Activated naive CD8-positive, alpha-beta T cell treated with anti-CD3 and anti-CD28 coated beads, Interleukin-2, amount 10 ng/mL, durations not matched to agents 7 days and 5 days (primary cell): ENCODE results near the gene CCDC171. TPM values are rescaled to one million over a fixed set of nuclear protein-coding genes. Genes with fewer than 3 reads are reported as not detected.
"Not testable (repeated sequence)": the region's sequence is repeated elsewhere in the genome, so short reads cannot be mapped to it uniquely, and the experiment has no call there.

ENCODE experiments used
- ATAC-seq: fragments of 150-1000 bp; cut with Tn5 transposase; one replicate; pipeline ENCODE4 v1.10.0; 2021; ENCODE audit warnings: low read depth, moderate library complexity
- POLR2A ChIA-PET: fragments of 350-600 bp; sonication (Branson Sonifier 250); formaldehyde crosslinking; loops from one replicate; lab custom pipeline; 2021; ENCODE audit warnings: antibody characterized with exemption; lab: Charles Lee
- DNase-seq: peaks from one replicate; pipeline ENCODE4 v3.0.0; 2021
- H3K27ac Mint-ChIP-seq: one replicate; pipeline ENCODE4 v1.8.0; 2022; ENCODE audit warnings: mild to moderate bottlenecking, mixed read lengths
- H3K27me3 Mint-ChIP-seq: one replicate; pipeline ENCODE4 v1.8.0; 2022; ENCODE audit warnings: mild to moderate bottlenecking, moderate library complexity, mixed read lengths
- H3K36me3 Mint-ChIP-seq: one replicate; pipeline ENCODE4 v1.8.0; 2021; ENCODE audit warnings: mild to moderate bottlenecking, mixed read lengths
- H3K4me1 Mint-ChIP-seq: one replicate; pipeline ENCODE4 v1.8.0; 2021; ENCODE audit warnings: mixed read lengths
- H3K4me3 Mint-ChIP-seq: one replicate; pipeline ENCODE4 v1.8.0; 2022; ENCODE audit warnings: mild to moderate bottlenecking, moderate library complexity, mixed read lengths
- H3K9me3 Mint-ChIP-seq: one replicate; pipeline ENCODE4 v1.8.0; 2021; ENCODE audit warnings: mixed read lengths
- total RNA-seq, 2 experiments: library from RNA; stranded (reverse); gene quantifications; one replicate each; pipeline ENCODE4 v1.2.3, GENCODE V29; 2021

CCDC171 gene
- total RNA-seq, 2 experiments from 2014 or later = 1.7 to 2.7 TPM

GRCh38 chr9:15584379-15584778 is 31.5 kb downstream of the CCDC171 start:
- H3K27ac Mint-ChIP-seq = no peak overlapping the region
- no peak for DNase-seq
- no peaks in the 10 kb centered on the region for H3K27me3 Mint-ChIP-seq
- ATAC-seq = no peak
- H3K36me3 Mint-ChIP-seq = peaks cover 3% of the 10 kb centered on the region
- no peak overlapping the region for H3K4me3 Mint-ChIP-seq
- no peaks in the 10 kb centered on the region for H3K4me1 Mint-ChIP-seq
- POLR2A ChIA-PET = no interaction called here
- H3K9me3 Mint-ChIP-seq = peaks cover 5% of the 10 kb centered on the region

DNA sequence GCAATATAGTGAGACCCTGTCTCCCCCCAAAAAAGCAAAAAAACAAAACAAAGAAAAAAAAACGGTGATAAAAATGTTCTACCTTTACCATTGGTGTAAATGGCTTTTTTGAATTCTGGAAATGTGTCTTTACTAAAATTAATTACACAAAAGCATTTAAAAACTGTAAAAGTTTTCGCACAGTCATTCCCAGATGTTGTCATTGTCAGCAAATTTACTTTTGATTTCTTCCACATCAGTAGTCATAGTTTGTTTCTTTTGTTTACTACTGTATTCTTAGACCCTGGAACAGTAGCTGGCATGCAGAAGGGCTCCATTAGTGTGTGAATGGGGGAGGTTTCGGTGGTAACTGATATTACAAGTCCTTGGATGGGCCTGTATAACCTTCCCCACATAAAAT is 39.5 kb downstream of the CCDC171 start:
- ATAC-seq (no peak), DNase-seq (no peak)
- no peaks in the 10 kb centered on the region for H3K4me1 Mint-ChIP-seq
- H3K27me3 Mint-ChIP-seq = peaks cover 5% of the 10 kb centered on the region
- H3K4me3 Mint-ChIP-seq = no peak overlapping the region
- peaks cover 2% of the 10 kb centered on the region for H3K9me3 Mint-ChIP-seq
- H3K27ac Mint-ChIP-seq = no peak overlapping the region
- peaks cover 3% of the 10 kb centered on the region for H3K36me3 Mint-ChIP-seq
- POLR2A ChIA-PET = no interaction called here

GRCh38 chr9:15592940-15593339 is 40.1 kb downstream of the CCDC171 start:
- H3K27ac Mint-ChIP-seq, H3K4me1 Mint-ChIP-seq, H3K9me3 Mint-ChIP-seq, POLR2A ChIA-PET, ATAC-seq, DNase-seq, H3K36me3 Mint-ChIP-seq, H3K4me3 Mint-ChIP-seq, H3K27me3 Mint-ChIP-seq: not testable (repeated sequence)

DNA sequence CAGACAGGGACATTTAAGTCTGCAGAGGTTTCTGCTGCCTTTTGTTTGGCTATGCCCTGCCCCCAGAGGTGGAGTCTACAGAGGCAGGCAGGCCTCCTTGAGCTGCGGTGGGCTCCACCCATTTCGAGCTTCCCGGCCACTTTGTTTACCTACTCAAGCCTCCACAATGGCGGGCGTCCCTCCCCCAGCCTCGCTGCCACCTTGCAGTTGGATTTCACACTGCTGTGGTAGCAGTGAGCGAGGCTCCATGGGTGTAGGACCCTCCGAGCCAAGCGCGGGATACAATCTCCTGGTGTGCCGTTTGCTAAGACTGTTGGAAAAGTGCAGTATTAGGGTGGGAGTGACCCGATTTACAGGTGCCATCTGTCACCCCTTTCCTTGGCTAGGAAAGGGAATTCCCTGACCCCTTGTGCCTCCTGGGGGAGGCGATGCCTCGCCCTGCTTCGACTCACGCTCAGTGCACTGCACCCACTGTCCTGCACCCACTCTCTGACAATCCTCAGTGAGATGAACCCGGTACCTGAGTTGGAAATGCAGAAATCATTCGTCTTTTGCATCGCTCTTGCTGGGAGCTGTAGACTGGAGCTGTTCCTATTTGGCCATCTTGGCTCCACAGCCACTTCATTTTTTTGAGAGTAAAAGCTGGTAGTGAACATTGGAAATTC is 48.0 kb downstream of the CCDC171 start:
- H3K27ac Mint-ChIP-seq, H3K27me3 Mint-ChIP-seq, ATAC-seq, POLR2A ChIA-PET, H3K36me3 Mint-ChIP-seq, H3K4me1 Mint-ChIP-seq, DNase-seq, H3K4me3 Mint-ChIP-seq: not testable (repeated sequence)
- H3K9me3 Mint-ChIP-seq = peaks cover 13% of the 10 kb centered on the region

- peaks cover 5% of the 10 kb centered on the region for H3K4me1 Mint-ChIP-seq
- no peaks in the 10 kb centered on the region for H3K36me3 Mint-ChIP-seq
- no peak overlapping the region for H3K4me3 Mint-ChIP-seq
- ATAC-seq = peak; percentile 33
- H3K9me3 Mint-ChIP-seq = no peaks in the 10 kb centered on the region
- H3K27me3 Mint-ChIP-seq = no peaks in the 10 kb centered on the region
- POLR2A ChIA-PET = interaction anchor here (0.8 kb wide), 1 partner anchor 54 kb away, joined by 3 read pairs; the partner anchor contains the start of gene CCDC171
- no peak for DNase-seq
- H3K27ac Mint-ChIP-seq = no peak overlapping the region
These were observed 54.0 kb downstream of the CCDC171 start for GRCh38 chr9:15606643-15607472.

DNA sequence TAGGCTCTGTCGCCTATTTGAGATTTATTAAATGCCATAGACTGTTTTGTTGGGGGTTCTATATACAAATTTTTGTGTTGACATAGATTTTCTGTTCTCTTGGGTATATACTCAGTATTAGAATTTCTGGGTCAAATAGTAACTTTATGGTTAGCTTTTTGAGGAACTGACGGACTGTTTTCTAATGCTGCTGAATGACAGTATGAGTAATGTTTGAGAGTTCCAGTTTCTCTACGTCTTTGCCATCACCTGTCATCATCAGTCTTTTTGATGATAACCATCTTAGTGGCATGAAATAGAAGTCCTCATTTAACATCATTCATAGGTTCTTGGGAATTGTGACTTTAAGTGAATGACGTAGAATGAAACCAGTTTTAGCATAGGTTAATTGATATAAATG is 60.1 kb downstream of the CCDC171 start:
- Mint-ChIP-seq H3K4me1 (no peaks in the 10 kb centered on the region), H3K27me3 (no peaks in the 10 kb centered on the region), H3K27ac (no peak overlapping the region), H3K36me3 (peaks cover 2% of the 10 kb centered on the region), H3K4me3 (no peak overlapping the region), H3K9me3 (no peaks in the 10 kb centered on the region)
- no peak for ATAC-seq
- POLR2A ChIA-PET = interaction anchor here (0.7 kb wide), 1 partner anchor 94 kb away, joined by 3 read pairs; no protein-coding TSS in a partner anchor
- DNase-seq = no peak

DNA sequence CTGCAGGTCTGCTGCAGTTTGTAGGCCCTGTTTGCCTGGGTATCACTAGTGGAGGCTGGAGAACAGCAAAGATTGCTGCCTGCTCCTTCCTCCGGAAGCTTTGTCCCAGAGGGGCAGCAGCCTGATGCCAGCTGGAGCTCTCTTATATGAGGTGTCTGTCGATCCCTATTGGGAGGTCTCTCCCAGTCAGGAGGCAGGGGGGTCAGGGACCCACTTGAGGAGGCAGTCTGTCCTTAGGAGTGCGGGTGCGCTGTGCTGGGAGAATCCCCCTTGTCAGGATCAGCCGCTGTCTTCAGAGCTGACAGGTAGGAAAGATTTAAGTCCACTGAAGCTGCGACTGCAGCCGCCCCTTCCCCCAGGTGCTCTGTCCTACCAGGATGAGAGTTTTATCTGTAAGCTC is 64.9 kb downstream of the CCDC171 start:
- Mint-ChIP-seq H3K27me3 (no peaks in the 10 kb centered on the region), H3K4me3 (no peak overlapping the region), H3K36me3 (peaks cover 2% of the 10 kb centered on the region), H3K9me3 (no peaks in the 10 kb centered on the region), H3K4me1 (no peaks in the 10 kb centered on the region), H3K27ac (no peak overlapping the region)
- ATAC-seq = no peak
- POLR2A ChIA-PET = no interaction called here
- DNase-seq = no peak

GRCh38 chr9:15618540-15619331 is 65.9 kb downstream of the CCDC171 start:
- Mint-ChIP-seq H3K27ac (no peak overlapping the region), H3K4me1 (no peaks in the 10 kb centered on the region), H3K36me3 (peaks cover 2% of the 10 kb centered on the region), H3K9me3 (no peaks in the 10 kb centered on the region), H3K27me3 (no peaks in the 10 kb centered on the region), H3K4me3 (no peak overlapping the region)
- POLR2A ChIA-PET = no interaction called here
- no peak for ATAC-seq
- no peak for DNase-seq

DNA sequence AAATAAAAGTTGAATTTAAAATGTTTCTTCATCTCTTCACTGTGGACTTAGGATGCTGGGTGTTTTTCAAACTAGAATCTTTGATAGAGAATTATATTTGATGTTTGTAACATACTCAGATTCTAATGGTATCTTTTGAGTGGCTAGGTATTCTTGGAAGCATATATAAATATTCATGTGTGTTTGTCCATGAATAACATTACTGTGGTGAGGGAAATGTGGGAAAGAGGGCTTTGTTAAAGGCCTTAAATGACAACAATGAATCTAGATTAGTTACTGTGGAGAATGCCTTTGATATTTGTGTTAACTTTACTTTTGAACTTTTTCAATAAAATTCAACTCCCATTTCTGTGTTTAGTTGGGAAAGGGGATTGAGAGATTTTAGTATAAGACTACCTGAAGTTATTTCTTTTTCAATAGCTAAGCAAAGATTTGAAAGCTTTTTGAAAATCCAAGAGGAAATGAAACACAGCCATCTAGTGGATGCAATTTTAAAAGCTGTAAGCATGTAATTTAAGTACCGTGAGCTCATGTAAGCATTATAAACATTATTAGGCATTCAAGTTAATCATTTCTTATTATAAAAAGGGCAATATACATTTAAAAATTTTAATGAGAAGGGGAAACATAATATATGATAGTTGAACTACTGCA is 69.6 kb downstream of the CCDC171 start:
- POLR2A ChIA-PET = no interaction called here
- H3K27me3 Mint-ChIP-seq = peaks cover 2% of the 10 kb centered on the region
- no peak overlapping the region for H3K4me3 Mint-ChIP-seq
- H3K36me3 Mint-ChIP-seq = peaks cover 2% of the 10 kb centered on the region
- peaks cover 3% of the 10 kb centered on the region for H3K9me3 Mint-ChIP-seq
- no peaks in the 10 kb centered on the region for H3K4me1 Mint-ChIP-seq
- ATAC-seq (no peak), DNase-seq (no peak)
- H3K27ac Mint-ChIP-seq = no peak overlapping the region

- Mint-ChIP-seq H3K27me3 (no peaks in the 10 kb centered on the region), H3K27ac (no peak overlapping the region), H3K4me3 (no peak overlapping the region), H3K36me3 (no peaks in the 10 kb centered on the region), H3K9me3 (peaks cover 1% of the 10 kb centered on the region), H3K4me1 (no peaks in the 10 kb centered on the region)
- no peak for DNase-seq
- POLR2A ChIA-PET = no interaction called here
- ATAC-seq = no peak
These were observed 82.9 kb downstream of the CCDC171 start for GRCh38 chr9:15635752-15636151.

DNA sequence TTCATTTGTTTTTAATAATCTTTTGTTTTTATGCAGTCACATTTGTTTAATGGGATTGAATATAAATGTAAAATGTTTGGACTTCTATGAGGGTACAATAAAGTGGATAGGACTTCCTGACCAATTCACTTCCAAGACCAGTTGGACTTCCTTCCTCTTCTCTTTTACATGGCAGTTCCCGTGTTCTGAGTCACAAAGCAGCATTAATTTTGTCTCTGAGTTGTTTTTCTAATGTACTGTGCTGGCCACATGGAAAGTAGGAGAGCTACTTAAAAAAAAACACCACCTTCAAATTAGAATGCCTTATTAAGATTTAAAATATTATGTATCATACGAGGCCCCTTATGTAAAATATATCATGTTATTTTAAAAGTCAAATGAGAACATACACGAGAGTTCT is 87.3 kb downstream of the CCDC171 start:
- DNase-seq (no peak), ATAC-seq (no peak)
- Mint-ChIP-seq H3K27me3 (no peaks in the 10 kb centered on the region), H3K4me3 (no peak overlapping the region), H3K9me3 (no peaks in the 10 kb centered on the region), H3K27ac (no peak overlapping the region), H3K4me1 (no peaks in the 10 kb centered on the region), H3K36me3 (no peaks in the 10 kb centered on the region)
- POLR2A ChIA-PET = no interaction called here

DNA sequence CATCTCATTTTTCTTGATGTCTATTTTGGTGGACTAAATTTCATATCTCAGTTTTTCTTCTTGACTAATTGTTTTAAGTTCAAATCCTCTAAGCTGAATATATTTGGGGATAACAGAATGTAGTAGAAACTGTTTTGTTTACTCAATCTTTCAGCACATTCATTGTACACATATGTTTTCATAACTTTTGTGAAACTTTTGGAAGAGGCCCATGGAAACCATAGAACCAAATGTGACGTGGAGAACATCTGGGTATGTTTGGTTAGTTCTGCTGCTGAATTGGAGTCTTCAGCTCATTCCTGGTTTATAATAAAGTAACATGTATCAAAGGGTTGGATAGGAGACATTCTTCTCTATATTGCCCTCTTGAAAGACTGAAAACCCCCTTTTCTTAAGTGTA is 88.4 kb downstream of the CCDC171 start:
- H3K9me3 Mint-ChIP-seq = no peaks in the 10 kb centered on the region
- no peaks in the 10 kb centered on the region for H3K36me3 Mint-ChIP-seq
- H3K27me3 Mint-ChIP-seq = no peaks in the 10 kb centered on the region
- DNase-seq = no peak
- ATAC-seq = no peak
- POLR2A ChIA-PET = no interaction called here
- H3K4me3 Mint-ChIP-seq = no peak overlapping the region
- H3K4me1 Mint-ChIP-seq = no peaks in the 10 kb centered on the region
- no peak overlapping the region for H3K27ac Mint-ChIP-seq

DNA sequence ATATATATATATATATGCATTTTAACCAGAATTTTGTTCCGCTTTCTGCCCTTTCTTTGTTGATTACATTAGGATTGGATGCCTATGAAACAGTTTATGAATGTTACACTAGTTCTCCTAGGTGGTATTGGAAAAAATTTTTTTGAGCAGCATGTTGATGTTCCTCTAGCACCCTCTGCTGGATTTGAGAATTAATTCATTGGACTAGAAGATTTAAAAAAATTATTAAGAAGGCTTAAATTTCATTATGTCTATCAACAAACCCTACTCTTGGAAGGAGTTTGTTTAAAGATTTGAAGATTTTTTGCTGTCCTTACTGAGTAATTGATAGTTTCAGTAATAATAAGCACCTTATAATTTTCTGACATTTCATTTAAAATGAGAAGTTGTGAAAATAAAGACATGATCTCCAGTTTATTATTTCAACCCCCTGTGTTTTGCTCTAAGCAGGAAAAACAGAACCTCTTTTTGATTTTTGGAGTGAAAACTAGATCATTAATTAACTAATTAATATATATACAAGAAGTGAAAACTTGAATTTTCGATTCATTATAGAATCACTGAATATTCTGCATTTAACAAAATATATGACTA is 89.6 kb downstream of the CCDC171 start:
- DNase-seq (no peak), ATAC-seq (no peak)
- H3K9me3 Mint-ChIP-seq = no peaks in the 10 kb centered on the region
- no peak overlapping the region for H3K27ac Mint-ChIP-seq
- no peaks in the 10 kb centered on the region for H3K36me3 Mint-ChIP-seq
- H3K4me1 Mint-ChIP-seq = no peaks in the 10 kb centered on the region
- POLR2A ChIA-PET = no interaction called here
- H3K27me3 Mint-ChIP-seq = no peaks in the 10 kb centered on the region
- H3K4me3 Mint-ChIP-seq = no peak overlapping the region
